ENCODE results near the gene ABHD17C. TPM values are rescaled to one million over a fixed set of nuclear protein-coding genes. Genes with fewer than 3 reads are reported as not detected.

The ABHD17C gene
- total RNA-seq, 1 donor from 2014 or later, result 9.3 TPM

GRCh38 chr15:80764535-80764934 is 69.4 kb downstream of the ABHD17C start:
- DNase-seq (ENCODE audit: low spot score), result no peak
- Histone ChIP-seq H3K36me3 (no peaks in the 10 kb centered on the region), H3K9me3 (ENCODE audit: low read depth) (no peaks in the 10 kb centered on the region), H3F3A (ENCODE audit: low read depth) (no peaks in the 10 kb centered on the region), H3K4me1 (no peaks in the 10 kb centered on the region), H3K4me2 (no peak overlapping the region), H3K9ac (no peak overlapping the region), H3K27me3 (no peaks in the 10 kb centered on the region), H3K27ac (no peak overlapping the region), H4K20me1 (ENCODE audit: low read depth) (no peaks in the 10 kb centered on the region), H3K4me3 (no peak overlapping the region), H2AFZ (replicated peaks) (no peak overlapping the region), H3K79me2 (ENCODE audit: low read depth) (no peaks in the 10 kb centered on the region)
- Mint-ChIP-seq H3K4me3 (no peak overlapping the region), H3K36me3 (no peaks in the 10 kb centered on the region), H3K4me1 (no peaks in the 10 kb centered on the region), H3K9me3 (no peaks in the 10 kb centered on the region), H3K27me3 (ENCODE audit: insufficient read depth, low read depth) (peaks cover 7% of the 10 kb centered on the region), H3K27ac (no peak overlapping the region)
- no peak for TF ChIP-seq CTCF (IDR thresholded peaks at IDR 0.05)
- no peak for TF ChIP-seq EZH2phosphoT487 (IDR thresholded peaks at IDR 0.05)
- no peak for TF ChIP-seq EZH2 (IDR thresholded peaks at IDR 0.05)

GRCh38 chr15:80766275-80766674 is 71.2 kb downstream of the ABHD17C start:
- H3K4me2 ChIP-seq, result no peak overlapping the region
- H3K9me3 Mint-ChIP-seq, result no peaks in the 10 kb centered on the region
- H2AFZ ChIP-seq (replicated peaks), result no peak overlapping the region
- no peak overlapping the region for H3K4me3 Mint-ChIP-seq
- no peaks in the 10 kb centered on the region for H3K9me3 ChIP-seq (ENCODE audit: low read depth)
- H3K27me3 Mint-ChIP-seq (ENCODE audit: insufficient read depth, low read depth), result peaks cover 4% of the 10 kb centered on the region
- no peak overlapping the region for H3K27ac Mint-ChIP-seq
- no peak for DNase-seq (ENCODE audit: low spot score)
- no peak overlapping the region for H3K27ac ChIP-seq
- no peak overlapping the region for H3K4me3 ChIP-seq
- H3K36me3 ChIP-seq, result no peaks in the 10 kb centered on the region
- no peaks in the 10 kb centered on the region for H3K79me2 ChIP-seq (ENCODE audit: low read depth)
- no peaks in the 10 kb centered on the region for H3K27me3 ChIP-seq
- no peaks in the 10 kb centered on the region for H4K20me1 ChIP-seq (ENCODE audit: low read depth)
- no peaks in the 10 kb centered on the region for H3K36me3 Mint-ChIP-seq
- H3K4me1 ChIP-seq, result no peaks in the 10 kb centered on the region
- H3K4me1 Mint-ChIP-seq, result peaks cover 5% of the 10 kb centered on the region
- no peaks in the 10 kb centered on the region for H3F3A ChIP-seq (ENCODE audit: low read depth)
- TF ChIP-seq EZH2phosphoT487 (IDR thresholded peaks at IDR 0.05) (no peak), CTCF (IDR thresholded peaks at IDR 0.05) (no peak), EZH2 (IDR thresholded peaks at IDR 0.05) (no peak)
- no peak overlapping the region for H3K9ac ChIP-seq

- no peak overlapping the region for H3K27ac Mint-ChIP-seq
- peaks cover 5% of the 10 kb centered on the region for H3K27me3 Mint-ChIP-seq (ENCODE audit: insufficient read depth, low read depth)
- Histone ChIP-seq H3K27ac (no peak overlapping the region), H3K4me1 (no peaks in the 10 kb centered on the region), H3F3A (ENCODE audit: low read depth) (no peaks in the 10 kb centered on the region), H3K9ac (no peak overlapping the region), H3K4me2 (no peak overlapping the region), H2AFZ (replicated peaks) (no peak overlapping the region), H3K79me2 (ENCODE audit: low read depth) (no peaks in the 10 kb centered on the region), H3K36me3 (no peaks in the 10 kb centered on the region), H3K9me3 (ENCODE audit: low read depth) (no peaks in the 10 kb centered on the region), H3K27me3 (no peaks in the 10 kb centered on the region), H4K20me1 (ENCODE audit: low read depth) (no peaks in the 10 kb centered on the region), H3K4me3 (no peak overlapping the region)
- H3K9me3 Mint-ChIP-seq, result no peaks in the 10 kb centered on the region
- DNase-seq (ENCODE audit: low spot score), result no peak
- no peak overlapping the region for H3K4me3 Mint-ChIP-seq
- H3K4me1 Mint-ChIP-seq, result peaks cover 5% of the 10 kb centered on the region
- no peak for TF ChIP-seq CTCF (IDR thresholded peaks at IDR 0.05)
- TF ChIP-seq EZH2 (IDR thresholded peaks at IDR 0.05), result no peak
- TF ChIP-seq EZH2phosphoT487 (IDR thresholded peaks at IDR 0.05), result no peak
- H3K36me3 Mint-ChIP-seq, result no peaks in the 10 kb centered on the region
Observed at GRCh38 chr15:80768158-80768557, 73.0 kb downstream of the ABHD17C start.
